GM18951 (cell line): Measurements from ENCODE around the gene DMXL2.

Experiments used
- POLR2A ChIP-seq: IDR thresholded peaks from 4 replicates; pipeline ENCODE4 v1.6.1; 2011; ENCODE audit warnings: mild to moderate bottlenecking; ENCODE audit not compliant: insufficient read length, insufficient read depth; ENCODE audit errors: extremely low read depth
- in situ Hi-C: fragments of 300-500 bp; cut with MboI; formaldehyde crosslinking; loops from one replicate; pipeline ENCODE4 v1.12.0; 2022; ENCODE audit warnings: low sequenced_read_pairs, mixed read lengths, inconsistent platforms; ENCODE audit not compliant: unreplicated experiment

DMXL2 gene

DNA sequence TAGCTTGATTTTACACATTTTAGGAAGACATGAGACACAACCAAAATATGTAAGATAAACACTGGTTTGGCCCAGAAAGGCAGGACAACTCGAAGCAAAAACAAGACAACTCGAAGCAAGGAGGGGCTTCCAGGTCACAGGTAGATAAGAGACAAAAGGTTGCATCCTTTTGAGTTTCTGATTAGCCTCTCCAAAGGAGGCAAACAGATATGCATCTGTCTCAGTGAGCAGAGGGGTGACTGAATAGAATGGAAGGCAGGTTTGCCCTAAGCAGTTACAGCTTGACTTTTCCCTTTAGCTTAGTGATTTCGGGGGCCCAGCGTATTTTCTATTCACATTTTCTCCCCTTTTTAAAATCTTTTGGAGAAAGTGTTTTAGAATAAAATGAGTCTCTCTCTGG lies 206.4 kb downstream of the DMXL2 start:
- in situ Hi-C loops: no loop called here

DNA sequence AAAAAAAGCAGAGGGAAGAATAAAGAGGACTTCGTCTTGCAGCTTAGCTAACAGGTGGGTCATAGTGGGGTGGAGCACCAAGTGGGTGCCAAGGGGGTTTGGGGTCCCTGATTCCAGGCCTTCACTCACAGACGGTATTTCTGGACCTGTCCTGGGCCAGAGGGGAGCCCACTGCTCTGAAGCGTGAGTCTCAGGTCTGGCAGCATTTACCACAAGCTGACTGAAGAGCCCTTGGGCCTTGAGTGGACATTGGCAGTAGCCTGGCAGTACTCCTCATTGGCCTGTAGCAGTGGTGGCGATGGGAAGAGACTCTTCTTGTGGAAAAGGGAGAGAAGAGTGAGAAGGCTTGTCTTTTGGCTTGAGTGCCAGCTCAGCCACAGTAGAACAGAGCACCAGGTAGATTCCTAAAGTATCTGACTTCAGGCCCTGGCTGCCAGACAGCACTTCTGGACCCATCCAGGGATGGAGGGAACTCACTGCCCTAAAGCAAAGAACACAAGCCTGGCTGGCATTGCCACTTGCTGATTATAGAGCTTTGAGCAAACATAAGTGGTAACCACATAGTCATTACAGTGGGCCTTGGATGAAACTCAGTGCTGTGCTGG lies 208.2 kb downstream of the DMXL2 start:
- in situ Hi-C loops: no loop called here

More for the DNA sequence above, 206.4 kb downstream of the DMXL2 start:
- TF ChIP-seq POLR2A: no peak

DNA sequence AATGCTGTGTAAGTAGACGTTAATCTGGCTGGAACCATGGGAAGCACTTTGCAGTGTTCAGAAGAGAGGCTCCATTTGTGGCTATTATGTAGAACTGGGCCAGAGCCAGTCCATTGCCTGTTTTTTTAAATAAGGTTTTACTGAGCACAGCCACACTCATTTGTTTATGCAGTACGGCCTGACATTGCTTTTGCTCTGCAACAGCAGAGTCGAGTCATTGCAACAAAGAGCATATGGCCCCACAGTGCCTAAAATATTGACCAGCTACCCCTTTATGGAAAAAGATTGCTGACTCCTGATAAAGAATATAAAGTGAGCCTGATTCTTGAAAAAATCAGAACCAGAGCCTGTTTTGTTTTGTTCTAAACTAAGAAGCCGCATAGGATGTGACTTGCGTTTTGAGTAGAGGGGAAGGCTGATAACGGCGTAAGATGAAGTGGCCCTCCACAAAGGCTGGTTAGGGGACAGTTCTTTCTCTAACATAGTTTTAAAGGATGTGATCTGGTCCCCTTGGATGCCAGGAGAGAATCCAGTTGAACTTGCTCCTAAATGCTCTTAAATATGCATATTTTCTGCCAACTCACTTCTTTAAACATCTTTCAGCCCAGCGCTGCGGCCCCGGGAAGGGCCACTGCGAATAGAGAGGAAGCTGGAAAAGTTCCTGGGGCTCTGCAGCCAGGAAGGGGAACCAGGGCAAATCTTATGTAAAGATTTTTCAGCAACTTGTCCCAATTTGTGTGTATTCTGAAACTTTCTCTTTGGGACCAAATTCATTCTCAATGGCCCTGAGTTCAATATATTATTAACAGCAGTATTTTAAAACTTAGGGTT lies 216.7 kb downstream of the DMXL2 start:
- TF ChIP-seq POLR2A: no peak
- in situ Hi-C loops: no loop called here

More for the DNA sequence above, 208.2 kb downstream of the DMXL2 start:
- TF ChIP-seq POLR2A: no peak

DNA sequence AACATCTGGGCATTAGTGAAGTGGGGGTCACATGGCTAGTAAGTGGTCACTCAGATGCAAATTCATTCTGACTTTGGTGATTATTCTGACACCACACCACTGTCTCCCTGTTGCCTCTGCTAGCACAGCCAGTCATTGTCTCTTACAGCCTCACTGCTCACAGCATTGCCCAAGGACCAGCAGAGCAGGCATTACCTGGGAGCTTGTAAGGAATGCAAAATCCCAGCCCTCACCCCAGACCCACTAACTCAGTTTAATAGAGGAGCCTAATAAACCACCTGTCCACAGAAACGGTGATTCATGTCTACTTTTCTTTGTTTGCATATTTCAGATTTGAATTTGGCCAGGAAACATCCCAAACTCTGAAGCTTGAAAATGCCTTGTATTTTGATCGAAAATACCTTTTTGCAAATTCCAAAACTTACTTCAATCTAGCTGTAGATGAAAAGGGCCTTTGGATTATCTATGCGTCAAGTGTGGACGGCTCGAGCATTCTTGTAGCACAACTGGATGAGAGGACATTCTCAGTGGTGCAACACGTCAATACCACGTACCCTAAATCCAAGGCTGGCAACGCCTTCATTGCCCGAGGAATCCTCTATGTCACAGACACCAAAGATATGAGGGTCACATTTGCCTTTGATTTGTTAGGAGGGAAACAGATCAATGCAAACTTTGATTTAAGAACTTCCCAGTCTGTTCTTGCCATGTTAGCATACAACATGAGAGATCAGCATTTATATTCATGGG lies 218.4 kb downstream of the DMXL2 start:
- in situ Hi-C loops: no loop called here
- TF ChIP-seq POLR2A: no peak

DNA sequence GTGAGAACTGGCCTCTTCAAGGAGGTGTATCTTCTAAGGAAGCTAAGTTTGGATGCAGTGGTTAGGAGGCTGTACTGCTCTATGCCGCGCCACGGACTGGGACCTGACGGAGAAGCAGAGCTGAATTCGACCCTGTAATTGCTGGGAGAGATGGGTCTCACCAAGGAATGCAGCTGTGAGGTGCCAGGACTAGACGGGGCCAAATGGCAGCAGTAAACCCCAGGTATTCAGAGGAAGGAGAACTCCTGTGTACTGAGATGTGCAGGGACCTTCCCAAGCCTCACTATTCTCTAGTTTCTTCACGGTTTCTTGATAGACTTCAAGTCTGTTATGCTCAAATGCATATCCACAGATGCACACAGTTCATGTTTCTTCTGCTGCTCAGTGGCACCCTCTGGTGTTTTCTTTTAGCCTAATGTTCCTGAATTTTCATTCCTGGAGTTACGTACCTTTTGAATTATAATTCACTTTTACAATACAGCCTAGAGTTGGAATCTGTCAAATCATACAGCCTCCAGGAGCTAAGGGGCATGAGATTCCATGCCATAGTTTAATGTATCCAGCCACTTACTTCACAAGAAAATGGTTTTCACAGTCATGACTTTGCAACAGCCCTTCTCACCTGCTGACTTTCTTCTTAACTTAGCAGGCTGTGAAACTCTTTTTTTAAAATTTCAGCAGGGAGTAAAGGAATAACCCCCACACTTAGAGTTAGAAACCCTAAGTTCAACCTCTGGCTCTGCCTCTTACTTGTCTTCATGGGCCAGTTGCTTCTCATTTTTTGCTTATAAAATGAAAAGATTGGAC lies 219.3 kb downstream of the DMXL2 start:
- in situ Hi-C loops: no loop called here
- no peak for TF ChIP-seq POLR2A

DNA sequence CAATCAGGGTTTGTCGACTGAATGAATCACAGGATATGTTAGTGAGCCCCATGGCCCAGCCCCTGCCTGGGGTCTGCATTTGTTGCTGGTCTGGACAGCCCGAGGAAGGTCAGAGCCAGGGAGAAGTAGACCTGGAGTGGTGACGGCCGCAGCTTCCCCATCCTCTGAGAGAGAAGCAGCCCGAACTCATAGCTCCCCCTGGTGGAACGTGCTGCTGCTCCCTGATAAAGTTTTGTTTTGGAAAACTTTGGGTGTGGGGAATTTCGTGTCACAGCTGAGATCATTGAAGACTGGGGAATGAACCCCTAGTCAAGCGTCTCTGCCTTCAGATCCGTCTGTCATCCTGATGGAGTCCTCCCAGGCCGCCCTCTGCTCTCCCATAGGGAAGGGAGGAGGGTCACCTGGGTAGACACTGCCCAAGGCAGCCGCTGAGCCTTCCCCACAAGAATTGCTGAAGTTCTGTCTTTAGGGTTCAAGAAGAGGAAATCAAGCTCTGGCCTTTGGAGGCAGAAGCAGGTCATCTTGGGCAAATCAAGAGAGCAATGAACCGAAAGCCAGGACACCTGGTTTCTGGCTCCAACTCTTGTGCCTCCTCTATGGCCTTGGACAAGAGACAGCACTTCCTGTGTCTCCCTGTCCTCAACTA lies 220.6 kb downstream of the DMXL2 start:
- no peak for TF ChIP-seq POLR2A
- in situ Hi-C loops: no loop called here

DNA sequence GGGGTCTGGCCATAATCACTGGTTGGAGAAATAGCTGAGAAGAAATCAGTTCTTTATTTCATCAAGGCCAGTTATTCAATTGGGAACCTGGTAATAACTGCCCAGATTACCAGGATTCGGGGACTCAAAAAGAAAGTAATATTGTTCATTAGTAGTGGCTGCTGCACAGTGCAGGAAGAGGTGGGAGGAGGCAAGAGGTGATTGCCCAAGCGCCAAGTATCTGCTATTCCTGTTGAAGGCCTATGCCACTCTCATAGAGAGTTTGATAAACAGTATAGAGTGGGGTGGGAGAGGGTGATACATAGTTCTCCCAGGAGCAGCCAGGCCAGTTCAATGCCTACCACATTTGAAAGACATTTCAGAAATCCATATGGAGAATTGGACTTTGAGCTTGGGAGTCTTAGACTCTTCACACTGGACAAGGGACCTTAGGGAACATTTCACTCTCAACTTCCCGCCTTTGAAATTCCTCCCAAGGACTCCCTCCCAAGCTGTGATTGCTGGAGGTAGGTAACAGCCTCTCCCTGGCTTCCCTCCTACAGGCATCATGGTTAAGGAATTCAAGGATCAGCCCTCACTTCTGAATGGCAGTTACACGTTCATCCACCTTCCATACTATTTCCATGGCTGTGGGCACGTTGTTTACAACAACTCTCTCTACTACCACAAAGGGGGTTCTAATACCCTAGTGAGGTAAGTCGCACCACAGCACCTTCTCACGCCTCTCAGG lies 221.4 kb downstream of the DMXL2 start:
- in situ Hi-C loops: no loop called here
- no peak for TF ChIP-seq POLR2A

DNA sequence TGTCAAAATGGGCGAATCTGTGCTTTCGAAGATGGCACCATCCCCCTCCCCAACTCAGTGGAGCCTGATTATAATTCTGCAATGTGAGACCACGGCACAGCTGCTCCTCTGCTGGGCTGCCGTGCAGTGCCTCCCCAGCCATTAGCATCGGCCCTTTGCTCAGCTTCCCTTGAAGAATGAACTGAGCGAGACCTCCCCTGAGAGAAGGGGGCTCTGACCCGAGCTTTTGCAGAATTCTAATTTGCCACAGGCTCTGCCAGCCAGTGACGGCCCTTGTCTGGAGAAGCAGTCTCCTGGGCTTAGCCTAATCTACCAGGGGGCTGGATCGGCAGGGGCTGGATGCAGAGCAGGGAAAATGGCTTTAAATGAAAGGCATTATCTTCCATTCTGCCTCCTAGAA lies 223.9 kb downstream of the DMXL2 start:
- in situ Hi-C loops: no loop called here
- no peak for TF ChIP-seq POLR2A
